Endothelial cell of umbilical vein (primary cell): ENCODE results near the gene TAS2R19. TPM values are rescaled to one million over a fixed set of nuclear protein-coding genes. Genes with fewer than 3 reads are reported as not detected.

Experiments
- BruUV-seq: library from RNA; stranded (reverse); fragments of 400-500 nt; replicated peaks from 2 replicates; lab custom pipeline; 2021; lab: Mats Ljungman, UMichigan
- CTCF ChIA-PET: fragments of 300-600, 350-600 bp; sonication (Branson Sonifier 250); formaldehyde crosslinking; loops from one replicate; lab custom pipeline; 2021; ENCODE audit warnings: antibody characterized with exemption, inconsistent platforms; lab: Charles Lee
- POLR2A ChIA-PET: fragments of 300-600, 350-600 bp; sonication (Branson Sonifier 250); formaldehyde crosslinking; loops from one replicate; lab custom pipeline; 2021; ENCODE audit warnings: antibody characterized with exemption, inconsistent platforms; lab: Charles Lee
- DNase-seq: peaks from one replicate; pipeline ENCODE4 v3.0.0-alpha.2; 2011; ENCODE audit warnings: low read depth, low spot score
- FAIRE-seq: peaks from 2 replicates; lab custom pipeline; 2011; peaks lifted over from hg19 to GRCh38; lab: Jason Lieb, UNC
- H2AFZ ChIP-seq: 2 replicates; pipeline ENCODE4 v1.6.0; 2012; ENCODE audit warnings: low read depth, low read length, control low read depth, inconsistent platforms
- H3K27ac ChIP-seq: 2 replicates; pipeline ENCODE4 v1.5.1; 2011; ENCODE audit warnings: low read depth, mild to moderate bottlenecking, control low read depth, low read length, moderate library complexity; ENCODE audit not compliant: insufficient read depth
- H3K27me3 ChIP-seq, 2 experiments: 2 replicates each; pipeline versions ENCODE4 v1.6.0 to v1.6.1; 2011; ENCODE audit warnings: low read length in 2 of 2, mixed read lengths in 1 of 2; ENCODE audit not compliant: control insufficient read depth in 2 of 2, insufficient read depth in 2 of 2
- H3K36me3 ChIP-seq, 2 experiments: 2 replicates in 1 of 2; 3 replicates in 1 of 2; pipeline ENCODE4 v1.5.1; 2011; ENCODE audit warnings: low read length in 2 of 2, mild to moderate bottlenecking in 1 of 2, moderate library complexity in 1 of 2; ENCODE audit not compliant: control insufficient read depth in 2 of 2, insufficient read depth in 2 of 2; ENCODE audit errors: extremely low read depth in 1 of 2
- H3K4me1 ChIP-seq: 3 replicates; pipeline ENCODE4 v1.5.1; 2011; ENCODE audit warnings: mild to moderate bottlenecking, low read length; ENCODE audit not compliant: control insufficient read depth, insufficient read depth; ENCODE audit errors: extremely low read depth
- H3K4me2 ChIP-seq: 2 replicates; pipeline ENCODE4 v1.6.1; 2011; ENCODE audit warnings: low read length, control low read depth, mixed read lengths; ENCODE audit not compliant: insufficient read depth
- H3K4me3 ChIP-seq, 3 experiments: fragments of 200-600 bp in 1 of 3; sonication (generic), shearing (Covaris generic) in 1 of 3; replicated peaks in 1 of 3; 2 replicates each; pipeline ENCODE4 v1.5.1; 2011 to 2016; ENCODE audit warnings: control low read depth in 3 of 3, low read length in 3 of 3, mild to moderate bottlenecking in 2 of 3, inconsistent platforms in 1 of 3, low read depth in 1 of 3, moderate library complexity in 1 of 3; ENCODE audit not compliant: insufficient read depth in 1 of 3
- H3K79me2 ChIP-seq: 2 replicates; pipeline ENCODE4 v1.6.0; 2012; ENCODE audit warnings: low read length, inconsistent platforms; ENCODE audit not compliant: control insufficient read depth, insufficient read depth
- H3K9ac ChIP-seq: replicated peaks from 2 replicates; pipeline ENCODE3; 2011; ENCODE audit warnings: low read length, control low read depth; ENCODE audit not compliant: insufficient read depth; ENCODE audit errors: extremely low read depth
- H3K9me1 ChIP-seq: replicated peaks from 3 replicates; pipeline ENCODE4 v1.6.0; 2011; ENCODE audit warnings: mild to moderate bottlenecking, low read length; ENCODE audit not compliant: control insufficient read depth, insufficient read depth; ENCODE audit errors: extremely low read depth
- H3K9me3 ChIP-seq: replicated peaks from 2 replicates; pipeline ENCODE4 v1.5.1; 2012; ENCODE audit warnings: low read length, inconsistent platforms; ENCODE audit not compliant: control insufficient read depth, insufficient read depth
- H4K20me1 ChIP-seq: replicated peaks from 2 replicates; pipeline ENCODE3; 2011; ENCODE audit warnings: mild to moderate bottlenecking, low read length; ENCODE audit not compliant: control insufficient read depth, insufficient read depth; ENCODE audit errors: extremely low read depth
- EZH2 ChIP-seq: IDR thresholded peaks from 2 replicates; pipeline ENCODE4 v1.6.1; 2012; ENCODE audit warnings: borderline replicate concordance, low read depth, mild to moderate bottlenecking, moderate library complexity, low read length, inconsistent platforms; ENCODE audit not compliant: severe bottlenecking
- GATA2 ChIP-seq: IDR thresholded peaks from 2 replicates; pipeline ENCODE4 v1.7.0; 2011; ENCODE audit warnings: low read depth, mild to moderate bottlenecking, moderate library complexity, mixed read lengths, low read length; ENCODE audit not compliant: insufficient read length, insufficient read depth
- MYC ChIP-seq: IDR thresholded peaks from one replicate; pipeline ENCODE4 v1.6.1; 2011; ENCODE audit warnings: mild to moderate bottlenecking, low read depth, low read length
- dilution Hi-C: fragments of 300-500 bp; cut with MboI; formaldehyde crosslinking; loops from one replicate; pipeline ENCODE4 v1.15.0; 2019; ENCODE audit warnings: low sequenced_read_pairs; ENCODE audit not compliant: extremely low pct_ligation_motif_present
- intact Hi-C: fragments of 100-400 bp; cut with micrococcal nuclease; formaldehyde crosslinking; loops from one replicate; pipeline ENCODE4 v1.10.0; 2022
- polyA plus RNA-seq, 4 experiments: library from polyadenylated mRNA; depleted of rRNA in 3 of 4; stranded (reverse) in 3 of 4; unstranded in 1 of 4; fragments of >200 nt; gene quantifications; 2 replicates each; pipeline versions ENCODE4 v1.2.1 to v1.2.3, GENCODE V29; 2011 to 2012; ENCODE audit warnings: missing spikeins in 1 of 4
- total RNA-seq: library from RNA; stranded (reverse); gene quantifications from 2 replicates; pipeline ENCODE4 v1.2.3, GENCODE V29; 2021
- TF ChIP-seq, protein P1 (sequence below), 2 donors: IDR thresholded peaks; 1 replicate in 1 of 2; 2 replicates in 1 of 2; pipeline ENCODE4 v1.5.1; 2011; ENCODE audit warnings: low read length in 2 of 2, mild to moderate bottlenecking in 2 of 2, moderate library complexity in 2 of 2, control low read depth in 1 of 2, inconsistent platforms in 1 of 2, low read depth in 1 of 2; ENCODE audit not compliant: insufficient read depth in 1 of 2; ENCODE audit errors: extremely low read depth in 1 of 2
- TF ChIP-seq, protein P2 (sequence below): IDR thresholded peaks from 2 replicates; pipeline ENCODE4 v1.6.1; 2011; ENCODE audit not compliant: insufficient read depth, insufficient read length

The TAS2R19 gene
- total and polyA plus RNA-seq, 2 donors (not counting 3 experiments of a cell fraction or from before 2014, with no cell fraction given), result 0.12 to 3.1 TPM

DNA sequence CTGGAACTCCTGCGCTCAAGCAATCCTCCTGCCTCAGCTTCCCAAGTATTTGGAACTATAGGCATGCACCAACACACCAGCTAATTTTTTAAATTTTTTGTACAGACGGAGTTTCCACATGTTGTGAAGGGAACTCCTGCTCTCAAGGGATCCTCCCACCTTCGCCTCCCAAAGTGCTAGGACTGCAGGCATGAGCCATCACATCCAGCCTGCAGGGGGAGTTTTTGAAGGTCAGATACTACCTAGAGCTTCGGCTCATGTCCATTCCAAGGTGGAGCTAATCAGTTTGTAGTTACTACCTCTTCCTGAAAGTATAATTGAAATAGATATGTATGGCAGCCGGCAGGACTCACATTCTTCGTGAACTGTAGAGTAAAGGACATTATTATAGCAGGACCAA, 3.7 kb upstream of the TAS2R19 start:
- Histone ChIP-seq H4K20me1 (no peaks in the 10 kb centered on the region), H3K9ac (no peak overlapping the region), H3K27ac (no peak overlapping the region), H3K4me3 (no peak overlapping the region), H3K4me1 (no peaks in the 10 kb centered on the region), H3K36me3 (no peaks in the 10 kb centered on the region), H3K4me2 (no peak overlapping the region), H3K27me3 (no peaks in the 10 kb centered on the region), H3K79me2 (no peaks in the 10 kb centered on the region), H3K9me3 (no peaks in the 10 kb centered on the region), H2AFZ (no peak overlapping the region), H3K9me1 (no peaks in the 10 kb centered on the region)
- dilution Hi-C loops, result no loop called here
- TF ChIP-seq MYC, result no peak
- TF ChIP-seq, protein P1, sequence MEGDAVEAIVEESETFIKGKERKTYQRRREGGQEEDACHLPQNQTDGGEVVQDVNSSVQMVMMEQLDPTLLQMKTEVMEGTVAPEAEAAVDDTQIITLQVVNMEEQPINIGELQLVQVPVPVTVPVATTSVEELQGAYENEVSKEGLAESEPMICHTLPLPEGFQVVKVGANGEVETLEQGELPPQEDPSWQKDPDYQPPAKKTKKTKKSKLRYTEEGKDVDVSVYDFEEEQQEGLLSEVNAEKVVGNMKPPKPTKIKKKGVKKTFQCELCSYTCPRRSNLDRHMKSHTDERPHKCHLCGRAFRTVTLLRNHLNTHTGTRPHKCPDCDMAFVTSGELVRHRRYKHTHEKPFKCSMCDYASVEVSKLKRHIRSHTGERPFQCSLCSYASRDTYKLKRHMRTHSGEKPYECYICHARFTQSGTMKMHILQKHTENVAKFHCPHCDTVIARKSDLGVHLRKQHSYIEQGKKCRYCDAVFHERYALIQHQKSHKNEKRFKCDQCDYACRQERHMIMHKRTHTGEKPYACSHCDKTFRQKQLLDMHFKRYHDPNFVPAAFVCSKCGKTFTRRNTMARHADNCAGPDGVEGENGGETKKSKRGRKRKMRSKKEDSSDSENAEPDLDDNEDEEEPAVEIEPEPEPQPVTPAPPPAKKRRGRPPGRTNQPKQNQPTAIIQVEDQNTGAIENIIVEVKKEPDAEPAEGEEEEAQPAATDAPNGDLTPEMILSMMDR (IDR thresholded peaks at IDR 0.05; ENCODE audit: extremely low read depth in 1 of 2, insufficient read depth in 1 of 2, low read depth in 1 of 2, low read length in 2 of 2), result peak in 1 of 2 donors; percentile 12
- FAIRE-seq (no peak), DNase-seq (no peak)
- ChIA-PET POLR2A (no interaction called here), CTCF (interaction anchor here (1.2 to 1.3 kb wide), 2 partner anchors 57 to 255 kb away, joined by 3 to 4 read pairs; no protein-coding TSS in a partner anchor)
- BruUV-seq, result no TSS peak
- intact Hi-C loops, result no loop called here

DNA sequence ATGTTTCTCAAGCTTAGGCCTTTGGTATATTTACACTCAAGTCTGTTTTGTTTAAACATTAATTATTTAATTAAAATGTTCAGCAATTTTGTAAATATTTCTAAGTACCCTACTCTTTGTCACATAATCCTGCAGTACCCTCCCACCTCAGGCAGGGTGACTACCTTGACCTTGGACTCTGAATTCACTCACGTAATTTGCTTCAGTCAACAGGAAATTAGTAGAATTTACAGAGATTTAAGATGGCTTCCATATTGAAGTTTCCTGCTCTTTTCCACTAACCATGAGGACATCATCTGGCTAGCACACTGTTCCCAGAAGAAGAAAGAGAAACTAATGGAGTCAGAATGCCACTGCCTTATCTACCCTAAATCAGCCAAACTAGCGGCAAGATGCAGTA, 967 bp upstream of the TAS2R19 start:
- FAIRE-seq (no peak), DNase-seq (no peak)
- H3K4me3 ChIP-seq, result no peak overlapping the region
- dilution Hi-C loops (no loop called here), intact Hi-C loops (no loop called here)
- no peaks in the 10 kb centered on the region for H3K9me1 ChIP-seq
- H3K9me3 ChIP-seq, result no peaks in the 10 kb centered on the region
- no peaks in the 10 kb centered on the region for H3K36me3 ChIP-seq
- H4K20me1 ChIP-seq, result no peaks in the 10 kb centered on the region
- CTCF ChIA-PET, result no interaction called here
- POLR2A ChIA-PET, result no interaction called here
- H3K79me2 ChIP-seq, result no peaks in the 10 kb centered on the region
- H3K4me1 ChIP-seq, result no peaks in the 10 kb centered on the region
- no peak overlapping the region for H3K4me2 ChIP-seq
- no peak overlapping the region for H2AFZ ChIP-seq
- TF ChIP-seq EZH2 (no peak), GATA2 (no peak), MYC (no peak)
- TF ChIP-seq, protein P1 (IDR thresholded peaks at IDR 0.05; ENCODE audit: extremely low read depth in 1 of 2, insufficient read depth in 1 of 2, low read depth in 1 of 2, low read length in 2 of 2), result no peak
- TF ChIP-seq, protein P2, sequence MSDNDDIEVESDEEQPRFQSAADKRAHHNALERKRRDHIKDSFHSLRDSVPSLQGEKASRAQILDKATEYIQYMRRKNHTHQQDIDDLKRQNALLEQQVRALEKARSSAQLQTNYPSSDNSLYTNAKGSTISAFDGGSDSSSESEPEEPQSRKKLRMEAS, result no peak
- H3K27ac ChIP-seq, result no peak overlapping the region
- BruUV-seq, result no TSS peak
- no peak overlapping the region for H3K9ac ChIP-seq
- H3K27me3 ChIP-seq, result no peaks in the 10 kb centered on the region
